Right lobe of liver (tissue), 4 donors: ENCODE measurements around the gene SVOPL.

Experiments used
- POLR2A ChIP-seq: fragments of 450-650 bp; IDR thresholded peaks from one replicate; pipeline ENCODE4 v1.6.1; 2017; ENCODE audit warnings: antibody characterized with exemption, mild to moderate bottlenecking
- TF ChIP-seq, protein P1 (sequence below), 4 donors: fragments of 200-600 bp in 3 of 4; fragments of 450-650 bp in 1 of 4; IDR thresholded peaks; one replicate each; pipeline versions ENCODE4 v1.5.1 to v1.8.0; 2016 to 2022; ENCODE audit warnings: antibody characterized with exemption in 4 of 4, mild to moderate bottlenecking in 2 of 4
- donor health status: DM: no; HTN: no; CAD: no.
- donor health status: DM: no; HTN: no; CAD: no.
- donor health status: DM: no; HTN: yes; CAD: no.

GRCh38 chr7:138579671-138580070, 121.5 kb downstream of the SVOPL start:
- TF ChIP-seq, protein P1, sequence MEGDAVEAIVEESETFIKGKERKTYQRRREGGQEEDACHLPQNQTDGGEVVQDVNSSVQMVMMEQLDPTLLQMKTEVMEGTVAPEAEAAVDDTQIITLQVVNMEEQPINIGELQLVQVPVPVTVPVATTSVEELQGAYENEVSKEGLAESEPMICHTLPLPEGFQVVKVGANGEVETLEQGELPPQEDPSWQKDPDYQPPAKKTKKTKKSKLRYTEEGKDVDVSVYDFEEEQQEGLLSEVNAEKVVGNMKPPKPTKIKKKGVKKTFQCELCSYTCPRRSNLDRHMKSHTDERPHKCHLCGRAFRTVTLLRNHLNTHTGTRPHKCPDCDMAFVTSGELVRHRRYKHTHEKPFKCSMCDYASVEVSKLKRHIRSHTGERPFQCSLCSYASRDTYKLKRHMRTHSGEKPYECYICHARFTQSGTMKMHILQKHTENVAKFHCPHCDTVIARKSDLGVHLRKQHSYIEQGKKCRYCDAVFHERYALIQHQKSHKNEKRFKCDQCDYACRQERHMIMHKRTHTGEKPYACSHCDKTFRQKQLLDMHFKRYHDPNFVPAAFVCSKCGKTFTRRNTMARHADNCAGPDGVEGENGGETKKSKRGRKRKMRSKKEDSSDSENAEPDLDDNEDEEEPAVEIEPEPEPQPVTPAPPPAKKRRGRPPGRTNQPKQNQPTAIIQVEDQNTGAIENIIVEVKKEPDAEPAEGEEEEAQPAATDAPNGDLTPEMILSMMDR (IDR thresholded peaks at IDR 0.05) = no peak
- no peak for TF ChIP-seq POLR2A
